ENCODE results near the gene NCS1. TPM values are rescaled to one million over a fixed set of nuclear protein-coding genes. Genes with fewer than 3 reads are reported as not detected.

The NCS1 gene
- total RNA-seq, 1 donor from 2014 or later = 312 TPM

DNA sequence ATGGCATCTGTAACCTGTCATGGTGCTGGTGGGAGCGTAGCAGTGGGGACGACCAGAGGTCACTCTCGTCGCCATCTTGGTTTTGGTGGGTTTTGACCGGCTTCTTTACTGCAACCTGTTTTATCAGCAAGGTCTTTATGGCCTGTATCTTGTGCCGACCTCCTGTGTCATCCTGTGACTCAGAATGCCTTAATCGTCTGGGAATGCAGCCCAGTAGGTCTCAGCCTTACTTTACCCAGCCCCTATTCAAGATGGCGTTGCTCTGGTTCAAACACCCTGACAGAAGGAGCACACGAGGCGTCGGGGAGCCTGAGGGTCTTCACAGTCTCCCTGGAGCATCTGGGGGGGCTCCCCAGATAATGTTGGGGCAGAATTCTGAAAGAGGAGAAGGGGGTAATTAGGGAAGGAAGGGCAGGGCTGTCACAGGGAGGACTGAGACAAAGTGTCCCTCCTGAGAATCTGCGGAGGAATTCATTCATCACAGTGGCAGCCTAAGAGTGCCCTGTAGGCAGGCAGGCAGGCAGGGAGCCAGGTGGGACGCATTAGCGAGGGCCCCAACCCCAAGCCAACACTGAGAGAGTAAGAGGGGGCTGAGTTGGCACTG lies 21.3 kb upstream of the NCS1 start:
- DNase-seq = no peak
- no peaks in the 10 kb centered on the region for H3K9me3 Mint-ChIP-seq (ENCODE audit: unreplicated experiment)
- H3K4me3 Mint-ChIP-seq (ENCODE audit: unreplicated experiment) = no peak overlapping the region
- no peaks in the 10 kb centered on the region for H3K36me3 Mint-ChIP-seq (ENCODE audit: unreplicated experiment)
- TF ChIP-seq, protein P1, sequence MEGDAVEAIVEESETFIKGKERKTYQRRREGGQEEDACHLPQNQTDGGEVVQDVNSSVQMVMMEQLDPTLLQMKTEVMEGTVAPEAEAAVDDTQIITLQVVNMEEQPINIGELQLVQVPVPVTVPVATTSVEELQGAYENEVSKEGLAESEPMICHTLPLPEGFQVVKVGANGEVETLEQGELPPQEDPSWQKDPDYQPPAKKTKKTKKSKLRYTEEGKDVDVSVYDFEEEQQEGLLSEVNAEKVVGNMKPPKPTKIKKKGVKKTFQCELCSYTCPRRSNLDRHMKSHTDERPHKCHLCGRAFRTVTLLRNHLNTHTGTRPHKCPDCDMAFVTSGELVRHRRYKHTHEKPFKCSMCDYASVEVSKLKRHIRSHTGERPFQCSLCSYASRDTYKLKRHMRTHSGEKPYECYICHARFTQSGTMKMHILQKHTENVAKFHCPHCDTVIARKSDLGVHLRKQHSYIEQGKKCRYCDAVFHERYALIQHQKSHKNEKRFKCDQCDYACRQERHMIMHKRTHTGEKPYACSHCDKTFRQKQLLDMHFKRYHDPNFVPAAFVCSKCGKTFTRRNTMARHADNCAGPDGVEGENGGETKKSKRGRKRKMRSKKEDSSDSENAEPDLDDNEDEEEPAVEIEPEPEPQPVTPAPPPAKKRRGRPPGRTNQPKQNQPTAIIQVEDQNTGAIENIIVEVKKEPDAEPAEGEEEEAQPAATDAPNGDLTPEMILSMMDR (IDR thresholded peaks at IDR 0.05; ENCODE audit: partially characterized antibody, unreplicated experiment) = no peak
- no peak overlapping the region for H3K27ac Mint-ChIP-seq (ENCODE audit: unreplicated experiment)
- H3K4me1 Mint-ChIP-seq (ENCODE audit: low read depth, unreplicated experiment) = peaks cover 4% of the 10 kb centered on the region
- H3K27me3 Mint-ChIP-seq (ENCODE audit: unreplicated experiment) = no peaks in the 10 kb centered on the region

DNA sequence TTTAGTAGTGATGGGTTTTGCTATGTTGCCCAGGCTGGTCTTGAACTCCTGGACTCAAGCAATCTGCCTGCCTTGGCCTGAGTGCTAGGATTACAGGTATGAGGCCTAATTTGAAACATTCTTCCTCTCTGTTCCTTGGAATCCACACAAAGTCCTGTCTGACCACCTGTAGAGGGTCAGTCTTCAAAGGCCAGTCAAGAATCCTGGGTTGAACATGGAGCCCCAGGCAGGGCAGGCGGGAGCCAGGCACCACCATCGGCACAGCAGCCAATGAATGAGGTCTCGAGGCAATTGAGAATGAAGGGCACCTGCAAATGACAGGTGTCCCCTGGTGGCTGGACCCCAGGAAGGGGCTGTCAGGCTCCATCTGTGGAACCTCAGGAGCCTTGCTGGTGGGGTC lies 17.4 kb upstream of the NCS1 start:
- H3K36me3 Mint-ChIP-seq (ENCODE audit: unreplicated experiment) = no peaks in the 10 kb centered on the region
- peaks cover 3% of the 10 kb centered on the region for H3K9me3 Mint-ChIP-seq (ENCODE audit: unreplicated experiment)
- TF ChIP-seq, protein P1 (IDR thresholded peaks at IDR 0.05; ENCODE audit: partially characterized antibody, unreplicated experiment) = no peak
- no peaks in the 10 kb centered on the region for H3K27me3 Mint-ChIP-seq (ENCODE audit: unreplicated experiment)
- no peak for DNase-seq
- no peak overlapping the region for H3K27ac Mint-ChIP-seq (ENCODE audit: unreplicated experiment)
- peaks cover 12% of the 10 kb centered on the region for H3K4me1 Mint-ChIP-seq (ENCODE audit: low read depth, unreplicated experiment)
- H3K4me3 Mint-ChIP-seq (ENCODE audit: unreplicated experiment) = no peak overlapping the region

DNA sequence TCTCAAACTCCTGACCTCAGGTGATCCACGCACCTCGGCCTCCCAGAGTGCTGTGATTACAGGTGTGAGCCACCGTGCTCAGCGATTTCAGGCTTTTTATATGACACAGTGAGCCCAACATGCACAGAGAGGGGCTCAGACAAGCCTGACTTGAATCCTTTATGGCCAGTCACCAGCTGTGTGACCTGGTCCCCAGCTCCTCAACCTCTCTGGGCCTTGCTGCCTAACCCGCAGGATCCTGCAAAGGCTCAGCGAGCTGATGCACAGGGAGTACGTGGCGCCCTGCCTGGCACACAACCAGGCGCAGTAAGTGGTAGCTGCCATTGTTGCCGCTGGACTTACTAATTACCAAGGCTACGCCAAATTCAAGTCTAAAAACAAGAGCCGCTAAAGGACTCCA lies 16.6 kb upstream of the NCS1 start:
- TF ChIP-seq, protein P1 (IDR thresholded peaks at IDR 0.05; ENCODE audit: partially characterized antibody, unreplicated experiment) = no peak
- no peak overlapping the region for H3K4me3 Mint-ChIP-seq (ENCODE audit: unreplicated experiment)
- H3K27me3 Mint-ChIP-seq (ENCODE audit: unreplicated experiment) = peaks cover 2% of the 10 kb centered on the region
- no peak for DNase-seq
- H3K4me1 Mint-ChIP-seq (ENCODE audit: low read depth, unreplicated experiment) = peaks cover 14% of the 10 kb centered on the region
- no peak overlapping the region for H3K27ac Mint-ChIP-seq (ENCODE audit: unreplicated experiment)
- peaks cover 3% of the 10 kb centered on the region for H3K9me3 Mint-ChIP-seq (ENCODE audit: unreplicated experiment)
- H3K36me3 Mint-ChIP-seq (ENCODE audit: unreplicated experiment) = no peaks in the 10 kb centered on the region

DNA sequence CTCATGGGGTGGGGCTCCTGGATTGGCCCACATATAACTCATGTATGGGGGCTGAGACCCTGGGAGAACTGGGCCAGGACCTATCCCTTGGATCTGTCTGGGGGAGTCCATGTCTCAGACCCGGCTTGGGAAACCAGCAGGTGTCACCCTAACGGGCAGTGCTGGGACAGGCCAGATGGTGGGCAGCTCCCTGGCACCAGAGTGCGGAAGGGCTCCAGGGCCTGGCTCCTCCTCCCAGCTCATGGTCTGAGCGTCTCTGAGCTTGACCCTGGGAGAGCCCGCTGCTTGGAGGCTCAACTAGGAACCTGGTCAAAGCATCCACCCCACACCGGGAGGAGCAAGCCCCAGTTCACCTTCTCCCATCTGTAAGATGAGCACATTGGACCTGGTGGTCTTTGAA lies 15.5 kb upstream of the NCS1 start:
- no peak for DNase-seq
- TF ChIP-seq, protein P1 (IDR thresholded peaks at IDR 0.05; ENCODE audit: partially characterized antibody, unreplicated experiment) = no peak
- Mint-ChIP-seq H3K27ac (ENCODE audit: unreplicated experiment) (no peak overlapping the region), H3K4me3 (ENCODE audit: unreplicated experiment) (no peak overlapping the region), H3K4me1 (ENCODE audit: low read depth, unreplicated experiment) (peaks cover 13% of the 10 kb centered on the region), H3K36me3 (ENCODE audit: unreplicated experiment) (no peaks in the 10 kb centered on the region), H3K9me3 (ENCODE audit: unreplicated experiment) (peaks cover 3% of the 10 kb centered on the region), H3K27me3 (ENCODE audit: unreplicated experiment) (peaks cover 3% of the 10 kb centered on the region)

DNA sequence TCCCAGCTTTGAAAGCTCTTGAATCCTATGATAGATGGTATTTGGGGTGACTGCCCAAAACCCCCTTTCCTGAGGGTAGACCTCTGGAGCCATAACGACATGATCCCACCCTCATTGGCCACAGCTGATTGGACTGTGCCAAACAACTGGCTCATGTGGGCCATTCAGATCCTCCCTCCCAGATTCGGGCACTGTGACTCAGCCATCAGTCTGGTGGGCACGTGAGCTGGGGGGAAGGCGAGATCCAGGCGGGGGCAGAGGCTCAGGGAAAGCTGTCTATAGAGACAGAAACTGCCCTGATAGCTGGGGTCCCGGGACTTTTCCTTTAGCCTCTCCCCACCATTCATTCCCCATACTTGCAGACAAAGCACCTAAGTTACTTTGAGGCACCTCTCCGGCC lies 15.1 kb upstream of the NCS1 start:
- Mint-ChIP-seq H3K9me3 (ENCODE audit: unreplicated experiment) (peaks cover 3% of the 10 kb centered on the region), H3K27ac (ENCODE audit: unreplicated experiment) (no peak overlapping the region), H3K27me3 (ENCODE audit: unreplicated experiment) (peaks cover 3% of the 10 kb centered on the region), H3K36me3 (ENCODE audit: unreplicated experiment) (no peaks in the 10 kb centered on the region), H3K4me1 (ENCODE audit: low read depth, unreplicated experiment) (peaks cover 10% of the 10 kb centered on the region), H3K4me3 (ENCODE audit: unreplicated experiment) (no peak overlapping the region)
- no peak for DNase-seq
- TF ChIP-seq, protein P1 (IDR thresholded peaks at IDR 0.05; ENCODE audit: partially characterized antibody, unreplicated experiment) = no peak
